Measurements from ENCODE around the gene SPON2. TPM values are rescaled to one million over a fixed set of nuclear protein-coding genes. Genes with fewer than 3 reads are reported as not detected.
A peak's percentile ranks its signal among the peaks of the same experiment; 100 is the strongest.

SPON2 gene
- total RNA-seq, 1 donor from 2014 or later = 10.9 TPM

- TF ChIP-seq CTCF (IDR thresholded peaks at IDR 0.05; ENCODE audit: insufficient read depth, low read length, poor library complexity, severe bottlenecking) = no peak
- H3K4me3 ChIP-seq (ENCODE audit: low read depth, low read length) = no peak overlapping the region
- H3K36me3 ChIP-seq (ENCODE audit: control insufficient read depth, insufficient read depth, low read length) = no peaks in the 10 kb centered on the region
- peaks cover 52% of the 10 kb centered on the region for H3K27me3 ChIP-seq (ENCODE audit: control insufficient read depth, insufficient read depth, low read length)
- DNase-seq (ENCODE audit: low read depth) = no peak
These were observed 781 bp upstream of the SPON2 start for GRCh38 chr4:1172971-1173757.

GRCh38 chr4:1171311-1172227 lies 814 bp downstream of the SPON2 start:
- TF ChIP-seq CTCF (IDR thresholded peaks at IDR 0.05; ENCODE audit: insufficient read depth, low read length, poor library complexity, severe bottlenecking) = no peak
- H3K27me3 ChIP-seq (ENCODE audit: control insufficient read depth, insufficient read depth, low read length) = peaks cover 62% of the 10 kb centered on the region

DNA sequence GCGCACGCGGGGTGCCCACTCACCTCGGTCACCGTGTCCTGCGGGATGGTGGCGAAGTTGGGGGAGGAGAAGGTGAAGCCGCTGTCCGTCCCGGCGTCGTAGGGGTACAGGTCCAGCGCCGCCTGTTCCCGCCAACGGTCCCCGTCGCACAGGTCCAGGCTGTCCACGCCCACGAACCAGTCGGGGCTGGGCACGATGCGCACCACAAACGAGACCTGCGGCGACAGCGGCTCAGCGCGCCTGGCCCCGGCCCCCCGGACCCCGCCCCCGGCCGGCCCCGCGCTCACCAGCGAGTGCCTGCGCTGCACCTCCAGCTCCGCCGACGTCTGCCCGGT lies 1.4 kb downstream of the SPON2 start:
- TF ChIP-seq CTCF (IDR thresholded peaks at IDR 0.05; ENCODE audit: insufficient read depth, low read length, poor library complexity, severe bottlenecking) = no peak
- H3K27me3 ChIP-seq (ENCODE audit: control insufficient read depth, insufficient read depth, low read length) = peaks cover 62% of the 10 kb centered on the region
- H3K4me3 ChIP-seq (ENCODE audit: low read depth, low read length) = no peak overlapping the region
- no peak for DNase-seq (ENCODE audit: low read depth)
- no peaks in the 10 kb centered on the region for H3K36me3 ChIP-seq (ENCODE audit: control insufficient read depth, insufficient read depth, low read length)

More at GRCh38 chr4:1171311-1172227, 814 bp downstream of the SPON2 start:
- no peak for DNase-seq (ENCODE audit: low read depth)
- peak overlapping the region; percentile 37 for H3K4me3 ChIP-seq (ENCODE audit: low read depth, low read length)
- H3K36me3 ChIP-seq (ENCODE audit: control insufficient read depth, insufficient read depth, low read length) = no peaks in the 10 kb centered on the region

DNA sequence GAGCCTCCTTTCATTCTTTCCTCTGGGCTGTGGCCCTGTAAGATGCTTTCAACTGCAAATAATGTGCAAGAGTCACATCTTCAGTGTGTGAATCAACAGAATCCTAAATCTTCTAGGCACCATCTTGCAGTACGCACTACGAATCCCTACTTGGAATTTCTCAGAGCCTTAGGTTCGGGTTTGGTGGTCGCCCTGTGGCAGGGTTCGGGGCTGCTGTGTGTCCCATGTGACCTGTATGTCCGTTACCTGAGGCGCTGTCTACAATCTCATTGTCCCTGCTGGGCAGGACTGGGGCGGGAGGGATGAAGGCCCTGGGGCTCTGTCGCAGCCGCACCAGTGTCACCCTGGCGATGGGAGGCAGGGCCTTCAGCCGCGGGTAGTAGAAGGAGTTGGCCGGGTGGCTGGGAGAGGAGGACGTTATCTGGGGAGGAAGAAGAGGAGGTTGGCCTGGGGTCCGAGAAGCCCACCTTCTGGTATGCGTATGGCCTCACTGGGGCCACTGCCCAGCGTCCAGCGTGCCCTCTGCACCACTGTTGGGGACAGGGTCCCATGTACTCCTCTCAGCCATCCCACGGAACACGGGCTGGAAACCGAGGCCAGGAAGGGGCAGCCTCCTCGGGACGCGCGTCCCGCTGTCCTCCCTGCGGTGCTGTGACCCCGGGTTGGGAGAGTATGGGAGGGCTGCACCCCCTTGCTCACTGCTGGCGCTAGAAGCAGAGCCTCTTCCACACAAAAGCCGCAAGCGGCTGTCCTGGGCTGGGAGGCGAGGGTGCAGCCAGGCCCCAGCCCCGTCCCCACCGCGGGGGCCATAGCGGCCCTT lies 2.0 kb downstream of the SPON2 start:
- Histone ChIP-seq H3K36me3 (ENCODE audit: control insufficient read depth, insufficient read depth, low read length) (no peaks in the 10 kb centered on the region), H3K4me3 (ENCODE audit: low read depth, low read length) (no peak overlapping the region)
- no peak for TF ChIP-seq CTCF (IDR thresholded peaks at IDR 0.05; ENCODE audit: insufficient read depth, low read length, poor library complexity, severe bottlenecking)

GRCh38 chr4:1169691-1170096 lies 2.7 kb downstream of the SPON2 start:
- Histone ChIP-seq H3K4me3 (ENCODE audit: low read depth, low read length) (no peak overlapping the region), H3K36me3 (ENCODE audit: control insufficient read depth, insufficient read depth, low read length) (no peaks in the 10 kb centered on the region), H3K27me3 (ENCODE audit: control insufficient read depth, insufficient read depth, low read length) (peaks cover 59% of the 10 kb centered on the region)
- DNase-seq (ENCODE audit: low read depth) = no peak
- TF ChIP-seq CTCF (IDR thresholded peaks at IDR 0.05; ENCODE audit: insufficient read depth, low read length, poor library complexity, severe bottlenecking) = no peak

More for the DNA sequence above, 2.0 kb downstream of the SPON2 start:
- no peak for DNase-seq (ENCODE audit: low read depth)
- peaks cover 62% of the 10 kb centered on the region for H3K27me3 ChIP-seq (ENCODE audit: control insufficient read depth, insufficient read depth, low read length)

Measured in kidney epithelial cell (primary cell).